Measurements from ENCODE around the gene CAPN14. TPM values are rescaled to one million over a fixed set of nuclear protein-coding genes. Genes with fewer than 3 reads are reported as not detected.

Gene CAPN14
- total RNA-seq, 1 donor from 2014 or later: 0.14 TPM

DNA sequence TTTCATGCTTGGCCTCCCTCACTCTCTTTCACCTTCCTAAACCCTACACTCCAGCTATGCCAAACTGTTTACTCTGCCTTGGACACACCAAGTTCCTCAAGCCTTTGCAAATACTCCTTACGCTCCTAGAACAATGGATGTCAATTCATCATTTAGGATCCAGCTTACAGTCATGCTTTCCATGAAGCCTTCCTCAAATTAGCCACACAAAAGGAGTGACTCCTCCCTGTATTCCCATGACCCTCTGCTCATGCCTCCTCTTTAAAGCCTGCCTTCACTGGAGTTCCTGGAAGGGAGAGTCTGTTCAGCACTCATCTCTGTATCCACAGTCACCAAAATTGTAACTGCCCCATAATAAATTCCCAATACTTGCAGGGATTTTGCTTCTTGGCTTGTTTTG lies 15.9 kb upstream of the CAPN14 start:
- no peak for TF ChIP-seq EZH2 (IDR thresholded peaks at IDR 0.05; ENCODE audit: insufficient read depth, low read length)
- TF ChIP-seq, protein P1, sequence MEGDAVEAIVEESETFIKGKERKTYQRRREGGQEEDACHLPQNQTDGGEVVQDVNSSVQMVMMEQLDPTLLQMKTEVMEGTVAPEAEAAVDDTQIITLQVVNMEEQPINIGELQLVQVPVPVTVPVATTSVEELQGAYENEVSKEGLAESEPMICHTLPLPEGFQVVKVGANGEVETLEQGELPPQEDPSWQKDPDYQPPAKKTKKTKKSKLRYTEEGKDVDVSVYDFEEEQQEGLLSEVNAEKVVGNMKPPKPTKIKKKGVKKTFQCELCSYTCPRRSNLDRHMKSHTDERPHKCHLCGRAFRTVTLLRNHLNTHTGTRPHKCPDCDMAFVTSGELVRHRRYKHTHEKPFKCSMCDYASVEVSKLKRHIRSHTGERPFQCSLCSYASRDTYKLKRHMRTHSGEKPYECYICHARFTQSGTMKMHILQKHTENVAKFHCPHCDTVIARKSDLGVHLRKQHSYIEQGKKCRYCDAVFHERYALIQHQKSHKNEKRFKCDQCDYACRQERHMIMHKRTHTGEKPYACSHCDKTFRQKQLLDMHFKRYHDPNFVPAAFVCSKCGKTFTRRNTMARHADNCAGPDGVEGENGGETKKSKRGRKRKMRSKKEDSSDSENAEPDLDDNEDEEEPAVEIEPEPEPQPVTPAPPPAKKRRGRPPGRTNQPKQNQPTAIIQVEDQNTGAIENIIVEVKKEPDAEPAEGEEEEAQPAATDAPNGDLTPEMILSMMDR (IDR thresholded peaks at IDR 0.05; ENCODE audit: insufficient read depth, low read depth, low read length): no peak
- Histone ChIP-seq H3K9ac (ENCODE audit: low read length) (peak overlapping the region; percentile 83), H3K4me3 (ENCODE audit: insufficient read depth, low read depth, low read length) (peak overlapping the region; percentile 80), H3K27me3 (ENCODE audit: insufficient read depth, low read length) (peaks cover 5% of the 10 kb centered on the region), H3K79me2 (ENCODE audit: insufficient read depth, low read length) (peaks cover 37% of the 10 kb centered on the region), H2AFZ (ENCODE audit: low read depth, low read length) (no peak overlapping the region), H3K36me3 (ENCODE audit: insufficient read depth, low read length) (no peaks in the 10 kb centered on the region), H3K27ac (ENCODE audit: low read depth, low read length) (no peak overlapping the region), H3K4me2 (ENCODE audit: low read length) (peak overlapping the region; percentile 93), H3K9me3 (ENCODE audit: insufficient read depth, low read depth, low read length) (no peaks in the 10 kb centered on the region), H3K4me1 (ENCODE audit: insufficient read depth, low read length) (peaks cover 17% of the 10 kb centered on the region), H4K20me1 (ENCODE audit: insufficient read depth, low read length) (peaks cover 30% of the 10 kb centered on the region)
- Mint-ChIP-seq H3K27me3 (ENCODE audit: low read depth, unreplicated experiment) (peaks cover 6% of the 10 kb centered on the region), H3K4me3 (ENCODE audit: unreplicated experiment) (peak overlapping the region; percentile 81), H3K9me3 (ENCODE audit: unreplicated experiment) (no peaks in the 10 kb centered on the region), H3K4me1 (ENCODE audit: low read depth, unreplicated experiment) (peaks cover 16% of the 10 kb centered on the region), H3K36me3 (ENCODE audit: low read depth, unreplicated experiment) (no peaks in the 10 kb centered on the region), H3K27ac (ENCODE audit: unreplicated experiment) (no peak overlapping the region)
- FAIRE-seq: no peak
- DNase-seq (ENCODE audit: low read depth): peak; percentile 31

DNA sequence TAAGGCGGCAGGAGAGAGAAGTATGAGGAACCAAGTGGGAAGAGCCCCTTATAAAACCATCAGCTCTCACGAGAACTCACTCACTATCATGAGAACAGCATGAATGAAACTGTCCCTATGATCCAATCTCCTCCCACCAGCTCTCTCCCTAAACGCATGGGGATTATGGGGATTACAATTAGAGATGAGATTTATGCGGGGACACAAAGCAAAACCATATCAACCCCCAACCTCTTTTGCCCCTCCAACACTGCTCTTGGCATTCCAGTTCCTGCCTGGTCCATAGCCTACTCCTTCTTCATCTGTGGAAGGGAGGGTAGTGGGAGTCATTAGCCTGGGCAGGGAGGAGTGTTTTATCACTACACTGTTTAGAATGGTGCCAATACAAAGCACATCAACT lies 15.3 kb upstream of the CAPN14 start:
- H3K4me3 Mint-ChIP-seq (ENCODE audit: unreplicated experiment): no peak overlapping the region
- H3K9me3 Mint-ChIP-seq (ENCODE audit: unreplicated experiment): no peaks in the 10 kb centered on the region
- Histone ChIP-seq H3K4me2 (ENCODE audit: low read length) (no peak overlapping the region), H2AFZ (ENCODE audit: low read depth, low read length) (no peak overlapping the region), H4K20me1 (ENCODE audit: insufficient read depth, low read length) (peaks cover 26% of the 10 kb centered on the region), H3K36me3 (ENCODE audit: insufficient read depth, low read length) (no peaks in the 10 kb centered on the region), H3K27me3 (ENCODE audit: insufficient read depth, low read length) (peaks cover 5% of the 10 kb centered on the region), H3K27ac (ENCODE audit: low read depth, low read length) (no peak overlapping the region), H3K9me3 (ENCODE audit: insufficient read depth, low read depth, low read length) (no peaks in the 10 kb centered on the region), H3K9ac (ENCODE audit: low read length) (no peak overlapping the region), H3K4me1 (ENCODE audit: insufficient read depth, low read length) (peaks cover 17% of the 10 kb centered on the region), H3K79me2 (ENCODE audit: insufficient read depth, low read length) (peaks cover 30% of the 10 kb centered on the region), H3K4me3 (ENCODE audit: insufficient read depth, low read depth, low read length) (no peak overlapping the region)
- no peak for TF ChIP-seq EZH2 (IDR thresholded peaks at IDR 0.05; ENCODE audit: insufficient read depth, low read length)
- peaks cover 16% of the 10 kb centered on the region for H3K4me1 Mint-ChIP-seq (ENCODE audit: low read depth, unreplicated experiment)
- no peaks in the 10 kb centered on the region for H3K36me3 Mint-ChIP-seq (ENCODE audit: low read depth, unreplicated experiment)
- no peak overlapping the region for H3K27ac Mint-ChIP-seq (ENCODE audit: unreplicated experiment)
- FAIRE-seq: no peak
- DNase-seq (ENCODE audit: low read depth): no peak
- peaks cover 6% of the 10 kb centered on the region for H3K27me3 Mint-ChIP-seq (ENCODE audit: low read depth, unreplicated experiment)

DNA sequence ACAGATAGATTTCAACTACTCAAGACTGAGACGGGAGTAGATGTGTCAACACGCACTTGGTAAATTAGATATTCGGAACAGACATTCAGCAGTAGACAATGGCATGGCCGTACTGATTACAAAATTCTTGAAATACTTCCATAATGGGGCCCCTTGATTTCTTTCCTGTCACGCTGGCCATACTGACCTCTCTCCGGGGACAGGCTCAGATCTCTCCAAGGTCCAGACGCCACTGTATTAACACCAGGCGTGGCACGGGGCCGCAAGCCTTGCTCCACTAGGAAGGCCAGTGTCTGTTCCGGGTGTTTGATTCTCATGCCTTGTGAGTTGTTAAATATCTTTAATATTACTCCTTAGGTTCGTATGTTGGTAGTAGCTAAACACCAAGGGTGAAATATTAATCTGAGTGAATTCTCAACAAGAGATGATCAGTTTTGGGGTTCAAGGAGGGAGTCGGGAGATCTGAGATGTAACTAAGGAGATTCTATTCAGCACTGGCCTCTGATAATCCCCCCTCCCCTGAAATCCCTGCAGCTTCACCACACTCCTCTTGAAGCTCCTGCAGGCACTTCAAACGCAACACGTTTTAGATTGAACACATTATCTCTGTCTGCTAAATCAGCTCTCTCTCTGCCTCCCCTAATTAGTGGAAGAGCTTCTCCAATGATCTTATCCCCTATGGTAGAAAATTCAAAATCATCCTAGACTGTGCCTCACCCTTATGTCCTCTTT lies 14.4 kb upstream of the CAPN14 start:
- Mint-ChIP-seq H3K4me1 (ENCODE audit: low read depth, unreplicated experiment) (peaks cover 16% of the 10 kb centered on the region), H3K27ac (ENCODE audit: unreplicated experiment) (no peak overlapping the region), H3K27me3 (ENCODE audit: low read depth, unreplicated experiment) (peaks cover 6% of the 10 kb centered on the region), H3K36me3 (ENCODE audit: low read depth, unreplicated experiment) (no peaks in the 10 kb centered on the region), H3K9me3 (ENCODE audit: unreplicated experiment) (no peaks in the 10 kb centered on the region), H3K4me3 (ENCODE audit: unreplicated experiment) (no peak overlapping the region)
- no peaks in the 10 kb centered on the region for H3K36me3 ChIP-seq (ENCODE audit: insufficient read depth, low read length)
- no peaks in the 10 kb centered on the region for H3K9me3 ChIP-seq (ENCODE audit: insufficient read depth, low read depth, low read length)
- no peak for TF ChIP-seq EZH2 (IDR thresholded peaks at IDR 0.05; ENCODE audit: insufficient read depth, low read length)
- TF ChIP-seq, protein P1 (IDR thresholded peaks at IDR 0.05; ENCODE audit: insufficient read depth, low read depth, low read length): no peak
- no peak overlapping the region for H3K27ac ChIP-seq (ENCODE audit: low read depth, low read length)
- DNase-seq (ENCODE audit: low read depth): no peak
- no peak overlapping the region for H2AFZ ChIP-seq (ENCODE audit: low read depth, low read length)
- peaks cover 17% of the 10 kb centered on the region for H3K4me1 ChIP-seq (ENCODE audit: insufficient read depth, low read length)
- peaks cover 24% of the 10 kb centered on the region for H3K79me2 ChIP-seq (ENCODE audit: insufficient read depth, low read length)
- no peak overlapping the region for H3K9ac ChIP-seq (ENCODE audit: low read length)
- no peak overlapping the region for H3K4me3 ChIP-seq (ENCODE audit: insufficient read depth, low read depth, low read length)
- peaks cover 8% of the 10 kb centered on the region for H3K27me3 ChIP-seq (ENCODE audit: insufficient read depth, low read length)
- no peak overlapping the region for H3K4me2 ChIP-seq (ENCODE audit: low read length)
- H4K20me1 ChIP-seq (ENCODE audit: insufficient read depth, low read length): peaks cover 21% of the 10 kb centered on the region
- no peak for FAIRE-seq

Data from astrocyte (in vitro differentiated cells and primary cell).